Body of pancreas (tissue), 4 donors: ENCODE results near the gene CROCC2. TPM values are rescaled to one million over a fixed set of nuclear protein-coding genes. Genes with fewer than 3 reads are reported as not detected.

Source experiments
- ATAC-seq: fragments of 150-250 bp; one replicate; pipeline ENCODE4 v1.9.1; 2016
- DNase-seq, 4 donors: peaks; one replicate each; pipeline ENCODE4 v3.0.0-alpha.2; 2019
- H3K27ac ChIP-seq, 4 donors: fragments of 200-600 bp; sonication (generic); 1 replicate in 3 of 4; 2 replicates in 1 of 4; pipeline versions ENCODE4 v1.5.1 to v1.6.1; 2016 to 2019; ENCODE audit warnings: mild to moderate bottlenecking in 1 of 4, mixed read lengths in 1 of 4, moderate library complexity in 1 of 4
- H3K27me3 ChIP-seq, 2 donors: fragments of 200-600 bp; sonication (generic); one replicate each; pipeline ENCODE4 v1.6.0; 2016; ENCODE audit warnings: mild to moderate bottlenecking in 1 of 2
- H3K36me3 ChIP-seq, 2 donors: fragments of 200-600 bp; sonication (generic); replicated peaks in 1 of 2; 2 replicates each; pipeline ENCODE4 v1.5.1; 2016; ENCODE audit warnings: low read depth in 2 of 2; ENCODE audit not compliant: insufficient read depth in 1 of 2
- H3K4me1 ChIP-seq: fragments of 200-600 bp; sonication (generic); one replicate; pipeline ENCODE4 v1.6.0; 2016
- H3K4me3 ChIP-seq, 2 donors: fragments of 200-600 bp; sonication (generic); 1 replicate in 1 of 2; 2 replicates in 1 of 2; pipeline ENCODE4 v1.5.1; 2016 to 2019
- H3K9me3 ChIP-seq, 3 donors: fragments of 200-600 bp; sonication (generic); 1 replicate in 2 of 3; 2 replicates in 1 of 3; pipeline ENCODE4 v1.5.1; 2016
- CTCF ChIP-seq, 7 experiments: fragments of 450-650 bp in 4 of 7; fragments of 200-600 bp in 3 of 7; sonication (generic) in 3 of 7; IDR thresholded peaks; one replicate each; pipeline ENCODE4 v1.5.1; 2016 to 2019; ENCODE audit warnings: antibody characterized with exemption in 7 of 7
- POLR2A ChIP-seq, 3 donors: fragments of 450-650 bp; IDR thresholded peaks; one replicate each; pipeline ENCODE4 v1.6.1; 2016; ENCODE audit warnings: antibody characterized with exemption in 3 of 3, mild to moderate bottlenecking in 2 of 3
- WGBS, 2 donors: methylation state at CpG; one replicate each; pipeline ENCODE4 v1.1.5; 2017; 5-methylcytosine and 5-hydroxymethylcytosine counted together
- intact Hi-C: fragments of 100-400 bp; cut with DNase I; formaldehyde crosslinking; loops from one replicate; pipeline ENCODE4 v1.15.1; 2023
- total RNA-seq, 2 donors: library from RNA; depleted of rRNA; stranded (reverse); fragments of >200 nt; gene quantifications; one replicate each; pipeline ENCODE4 v1.1.0, GENCODE V29; 2016

The CROCC2 gene
- total RNA-seq, 2 donors from 2014 or later, result under 0.01 TPM; not detected in 1

DNA sequence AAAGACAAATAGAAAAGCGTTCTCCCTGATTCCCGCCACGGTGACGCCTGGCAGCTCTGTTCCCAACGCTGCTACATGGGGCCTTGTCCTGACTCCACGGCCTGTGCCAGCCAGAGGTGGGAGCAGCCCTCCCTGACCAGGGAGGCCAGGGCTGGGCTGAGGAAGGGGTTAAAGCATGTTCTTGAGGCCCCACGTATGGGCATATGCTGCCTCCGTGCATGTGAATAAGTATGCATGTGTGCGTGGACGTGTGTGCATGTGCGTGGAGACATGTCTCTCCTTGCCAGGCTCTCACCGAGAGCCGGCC is 90.7 kb downstream of the CROCC2 start:
- H3K27ac ChIP-seq, result peak overlapping the region in 3 of 4 donors; percentile 66 to 85 (median 78)
- intact Hi-C loops, result no loop called here
- H3K4me3 ChIP-seq, result no peak overlapping the region
- ATAC-seq (no peak), DNase-seq (no peak)
- 68 to 72% methylated on average over 6 to 13 of the region's 13 CpGs for WGBS, 2 donors
- H3K27me3 ChIP-seq, result no peaks in the 10 kb centered on the region
- no peaks in the 10 kb centered on the region for H3K9me3 ChIP-seq
- H3K36me3 ChIP-seq, result no peaks in the 10 kb centered on the region
- peaks cover 73% of the 10 kb centered on the region for H3K4me1 ChIP-seq
- TF ChIP-seq POLR2A (IDR thresholded peaks at IDR 0.05), result no peak
- TF ChIP-seq CTCF (IDR thresholded peaks at IDR 0.05), result no peak

DNA sequence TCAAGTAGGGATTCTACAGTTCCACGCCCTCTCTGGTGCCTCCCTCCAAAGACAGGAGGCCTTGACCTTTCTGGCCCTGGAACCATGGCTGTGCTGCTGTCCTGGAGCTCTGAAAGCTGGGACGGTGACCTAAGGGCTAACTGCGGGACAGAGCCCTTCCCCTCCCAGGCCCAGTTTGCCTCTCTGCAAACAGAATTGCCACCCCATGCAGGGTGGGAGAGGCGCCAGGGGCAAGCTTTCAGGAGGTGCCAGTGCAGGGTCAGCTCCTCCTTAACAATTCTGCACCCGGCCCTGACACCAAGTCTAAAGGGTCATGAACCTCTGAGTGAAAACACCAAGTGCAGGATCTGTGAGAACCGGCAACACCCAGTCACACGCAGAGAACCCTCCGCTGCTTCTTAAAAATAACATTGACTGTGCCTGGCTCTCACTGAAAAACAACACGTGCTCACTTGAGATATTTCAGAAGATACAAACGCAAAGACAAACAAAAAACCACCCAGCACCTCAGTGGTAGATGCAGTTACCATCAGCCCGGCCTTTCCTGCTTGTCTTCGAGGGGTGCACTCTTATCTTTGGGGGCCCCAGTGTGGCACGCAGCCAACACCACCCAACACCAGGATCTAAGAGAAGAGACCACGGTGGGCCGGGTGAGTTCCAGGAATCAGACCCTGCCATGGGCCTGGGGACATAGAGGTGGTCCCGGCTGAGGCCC is 91.2 kb downstream of the CROCC2 start:
- WGBS, 2 donors, result 38 to 39% methylated on average over 12 to 16 of the region's 16 CpGs
- TF ChIP-seq CTCF (IDR thresholded peaks at IDR 0.05) (no peak), POLR2A (IDR thresholded peaks at IDR 0.05) (no peak)
- no peak for ATAC-seq
- Histone ChIP-seq H3K4me3 (no peak overlapping the region), H3K9me3 (no peaks in the 10 kb centered on the region), H3K4me1 (peaks cover 68% of the 10 kb centered on the region), H3K36me3 (no peaks in the 10 kb centered on the region), H3K27ac (peak overlapping the region in 3 of 4 donors; percentile 66 to 85 (median 78)), H3K27me3 (no peaks in the 10 kb centered on the region)
- DNase-seq, result peak in 2 of 4 donors; percentile 7 to 33
- intact Hi-C loops, result no loop called here

DNA sequence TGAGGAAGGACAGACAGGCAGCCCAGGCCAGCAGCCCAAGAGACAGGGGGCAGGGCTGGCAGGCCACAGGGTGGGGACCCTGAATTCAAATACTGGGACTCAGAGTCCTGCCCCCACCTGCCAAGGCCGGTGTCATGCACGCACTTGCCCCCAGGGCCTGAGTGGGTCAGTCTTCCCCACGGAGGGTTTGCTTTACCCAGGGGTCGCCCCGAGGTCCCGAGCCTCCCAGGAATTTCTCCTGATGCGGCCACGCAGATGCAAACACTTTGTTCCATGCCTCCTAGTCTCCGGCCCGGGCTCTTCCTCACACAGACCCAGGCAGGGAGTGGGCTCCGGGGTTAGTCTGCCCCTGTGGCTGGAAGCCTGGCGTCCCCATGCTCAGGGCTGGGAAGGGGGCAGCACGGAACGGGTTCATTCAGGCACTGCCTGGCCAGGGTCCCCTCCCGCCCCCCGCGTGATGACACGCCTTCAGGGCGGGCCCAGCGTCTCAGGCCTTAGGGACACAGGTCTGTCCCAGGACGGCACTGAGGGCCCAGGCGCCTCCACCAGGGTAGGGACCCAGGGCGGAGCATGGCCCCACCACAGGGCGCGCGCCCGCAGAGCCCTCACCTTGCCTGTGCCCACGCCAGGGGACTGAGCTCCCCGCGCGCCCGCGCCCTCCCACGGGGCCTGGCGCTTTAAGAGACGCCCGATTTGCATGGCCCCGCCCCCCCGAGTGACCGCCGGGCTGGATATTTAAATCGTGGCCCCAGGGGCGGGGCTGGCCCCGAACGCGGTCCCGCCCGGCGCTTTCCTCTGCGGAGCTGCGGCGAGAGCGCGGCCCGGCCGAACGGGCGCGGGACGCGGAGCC is 91.9 kb downstream of the CROCC2 start, which contains the start of gene SNED1:
Gene SNED1, plus strand, starts transcription at position 763 of the 850 bp plus-strand sequence. CDS start 220 bp downstream, outside the sequence.
- no peaks in the 10 kb centered on the region for H3K27me3 ChIP-seq
- H3K4me1 ChIP-seq, result peaks cover 63% of the 10 kb centered on the region
- TF ChIP-seq CTCF (IDR thresholded peaks at IDR 0.05) (no peak), POLR2A (IDR thresholded peaks at IDR 0.05) (peak; percentile 28 to 46 (median 44))
- H3K4me3 ChIP-seq, result peak within 1 kb of the TSS in 1 of 2 donors; percentile 33
- no peaks in the 10 kb centered on the region for H3K36me3 ChIP-seq
- H3K27ac ChIP-seq, result peak within 1 kb of the TSS; percentile 67 to 85 (median 72)
- intact Hi-C loops, result no loop called here
- WGBS, 2 donors, result 0 to 2% methylated on average over 5 to 60 of the region's 61 CpGs
- no peaks in the 10 kb centered on the region for H3K9me3 ChIP-seq
- ATAC-seq (peak; percentile 86), DNase-seq (peak; percentile 91 to 94 (median 91))

DNA sequence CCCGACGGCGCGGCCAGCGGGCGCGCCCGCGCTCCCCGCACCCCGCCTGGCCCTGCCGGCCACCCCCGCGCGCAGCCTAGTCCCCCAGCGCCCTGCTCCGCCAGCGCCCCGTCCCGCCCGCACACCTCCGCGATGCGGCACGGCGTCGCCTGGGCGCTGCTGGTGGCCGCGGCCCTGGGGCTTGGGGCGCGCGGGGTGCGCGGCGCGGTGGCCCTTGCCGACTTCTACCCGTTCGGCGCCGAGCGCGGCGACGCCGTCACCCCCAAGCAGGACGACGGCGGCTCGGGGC is 92.5 kb downstream of the CROCC2 start:
- Histone ChIP-seq H3K4me3 (no peak overlapping the region), H3K4me1 (peaks cover 62% of the 10 kb centered on the region), H3K27me3 (no peaks in the 10 kb centered on the region), H3K36me3 (no peaks in the 10 kb centered on the region), H3K9me3 (peaks cover 0 to 4% (median 0%) of the 10 kb centered on the region in 3 donors), H3K27ac (peak overlapping the region; percentile 45 to 85 (median 72))
- intact Hi-C loops, result no loop called here
- DNase-seq (no peak), ATAC-seq (peak; percentile 17)
- WGBS, 2 donors, result 0% methylated on average over 51 of the region's 51 CpGs; no CpG with 5 or more reads in 1 of the 2 donors
- TF ChIP-seq POLR2A (IDR thresholded peaks at IDR 0.05) (no peak), CTCF (IDR thresholded peaks at IDR 0.05) (no peak)
